ENCODE data around the gene SEM1. TPM values are rescaled to one million over a fixed set of nuclear protein-coding genes. Genes with fewer than 3 reads are reported as not detected.

SEM1 gene
- total and polyA plus RNA-seq, 2 of the 8 experiments (the other 6 are each of a cell fraction or from before 2014, with no cell fraction given) = 20.8 to 75.3 TPM

- Histone ChIP-seq H3K9ac (replicated peaks in 1 of 4; ENCODE audit: extremely low read depth in 1 of 4, low read depth in 3 of 4, low read length in 3 of 4) (no peak overlapping the region), H4K8ac (ENCODE audit: extremely low read depth, insufficient read depth, low read length) (no peak overlapping the region), H3K23me2 (ENCODE audit: low read depth, low read length) (no peaks in the 10 kb centered on the region), H3K4ac (replicated peaks; ENCODE audit: insufficient read length, low read depth, low read length) (no peak overlapping the region), H2BK20ac (ENCODE audit: low read length) (no peak overlapping the region), H2AFZ (ENCODE audit: low read length) (no peak overlapping the region), H3K4me2 (ENCODE audit: insufficient read depth in 1 of 2, low read depth in 2 of 2, low read length in 2 of 2) (no peak overlapping the region), H3K23ac (ENCODE audit: insufficient read length) (no peak overlapping the region), H3K79me2 (ENCODE audit: control insufficient read depth in 1 of 2, insufficient read depth in 2 of 2, low read length in 2 of 2) (peaks cover 0 to 38% of the 10 kb centered on the region in 2 experiments; a peak in 2 of 4 replicates), H2BK15ac (ENCODE audit: low read length) (no peak overlapping the region), H3K4me3 (ENCODE audit: extremely low read depth in 1 of 4, insufficient read depth in 2 of 4, low read depth in 3 of 4, low read length in 4 of 4) (no peak overlapping the region), H4K91ac (replicated peaks; ENCODE audit: insufficient read length, low read length) (no peak overlapping the region), H3K36me3 (ENCODE audit: control insufficient read depth in 2 of 4, insufficient read depth in 4 of 4, low read length in 3 of 4) (peaks cover 0 to 11% (median 4%) of the 10 kb centered on the region in 4 experiments; a peak in 3 of 8 replicates), H3K14ac (ENCODE audit: insufficient read length) (no peak overlapping the region), H2AK5ac (ENCODE audit: low read depth, low read length) (no peak overlapping the region), H3K4me1 (replicated peaks in 1 of 4; ENCODE audit: control insufficient read depth in 3 of 4, insufficient read depth in 4 of 4, low read length in 3 of 4) (no peaks in the 10 kb centered on the region), H3K27ac (ENCODE audit: low read depth, low read length) (no peak overlapping the region), H3K56ac (replicated peaks; ENCODE audit: insufficient read length, low read depth, low read length) (no peak overlapping the region), H3K9me3 (ENCODE audit: insufficient read depth in 2 of 2, low read depth in 1 of 2, low read length in 1 of 2) (no peaks in the 10 kb centered on the region), H4K5ac (ENCODE audit: insufficient read length, low read depth, low read length) (no peak overlapping the region), H2BK12ac (ENCODE audit: low read depth, low read length) (no peak overlapping the region), H3K79me1 (ENCODE audit: low read depth, low read length) (no peaks in the 10 kb centered on the region), H2BK120ac (replicated peaks; ENCODE audit: low read depth, low read length) (no peak overlapping the region), H3K27me3 (replicated peaks in 1 of 4; ENCODE audit: control insufficient read depth in 3 of 4, extremely low read depth in 1 of 4, insufficient read depth in 3 of 4, low read length in 3 of 4) (no peaks in the 10 kb centered on the region), H4K20me1 (replicated peaks in 1 of 2; ENCODE audit: control insufficient read depth in 1 of 2, insufficient read depth in 2 of 2, low read length in 2 of 2) (no peaks in the 10 kb centered on the region), H2BK5ac (ENCODE audit: low read depth, low read length) (no peak overlapping the region), H3K18ac (ENCODE audit: extremely low read depth, low read length) (no peak overlapping the region)
- DNase-seq (ENCODE audit: low read depth in 1 of 2, low spot score in 2 of 2) = no peak
- TF ChIP-seq SRF (IDR thresholded peaks at IDR 0.05; ENCODE audit: low read depth, low read length) = no peak
- no peak for TF ChIP-seq SP2 (IDR thresholded peaks at IDR 0.05; ENCODE audit: low read length)
- no peak for TF ChIP-seq EP300 (IDR thresholded peaks at IDR 0.05; ENCODE audit: borderline replicate concordance in 1 of 2, low read depth in 2 of 2, low read length in 2 of 2)
- TF ChIP-seq KDM5A (IDR thresholded peaks at IDR 0.05; ENCODE audit: low read length) = no peak
- no peak for TF ChIP-seq JUND (IDR thresholded peaks at IDR 0.05; ENCODE audit: low read length)
- no peak for TF ChIP-seq KDM1A (IDR thresholded peaks at IDR 0.05; ENCODE audit: borderline replicate concordance, low read length)
- TF ChIP-seq TEAD4 (IDR thresholded peaks at IDR 0.05; ENCODE audit: low read depth, low read length) = no peak
- TF ChIP-seq GABPA (IDR thresholded peaks at IDR 0.05; ENCODE audit: borderline replicate concordance, insufficient read depth, low read length) = no peak
- no peak for TF ChIP-seq ASH2L (IDR thresholded peaks at IDR 0.05; ENCODE audit: low read length)
- no peak for TF ChIP-seq ZNF274 (IDR thresholded peaks at IDR 0.05; ENCODE audit: borderline replicate concordance, extremely low read depth, low read length)
- ChIA-PET POLR2A (ENCODE audit: partially characterized antibody) (no interaction called here), CTCF (ENCODE audit: partially characterized antibody) (interaction anchor here (0.6 kb wide), 1 partner anchor 194 kb away, joined by 3 read pairs; no protein-coding TSS in a partner anchor)
- no peak for FAIRE-seq
These were observed 23.3 kb downstream of the SEM1 start for GRCh38 chr7:96686305-96686704.
